Muscle of arm (tissue), 14 donors: ENCODE results near the gene YWHAG. TPM values are rescaled to one million over a fixed set of nuclear protein-coding genes. Genes with fewer than 3 reads are reported as not detected.
A peak's percentile ranks its signal among the peaks of the same experiment; 100 is the strongest.
"Not testable (repeated sequence)": the region's sequence is repeated elsewhere in the genome, so short reads cannot be mapped to it uniquely, and the experiment has no call there.

Experiments
- DNase-seq: peaks from one replicate; pipeline ENCODE4 v3.0.0-alpha.2; 2013
- long read RNA-seq, 11 donors: transcript quantifications; one replicate each; lab custom pipeline, GENCODE V29; 2026
- polyA plus RNA-seq, 12 donors: library from polyadenylated mRNA; unstranded; fragments of 120-200 nt; gene quantifications; one replicate each; pipeline ENCODE4 v1.2.1, GENCODE V29; 2013; ENCODE audit not compliant: insufficient read length in 12 of 12

YWHAG gene
- 100 to 1,000 TPM; 102 to 201 (median 181) TPM for polyA plus RNA-seq
- long read RNA-seq, donor 1, transcript YWHAG-201 (2 exons, 3,750 nt), result major isoform, 54 of 54 reads
- long read RNA-seq, donor 1, partial matches to known transcripts, result 0 of 54 reads
- long read RNA-seq, donor 1, other reads (novel, unspliced or antisense), result 0 of 54 reads
- long read RNA-seq, donor 2, transcript YWHAG-201 (2 exons, 3,750 nt), result major isoform, 89 of 89 reads
- long read RNA-seq, donor 2, partial matches to known transcripts, result 0 of 89 reads
- long read RNA-seq, donor 2, other reads (novel, unspliced or antisense), result 0 of 89 reads
- long read RNA-seq, donor 3, transcript YWHAG-201 (2 exons, 3,750 nt), result major isoform, 46 of 53 reads
- long read RNA-seq, donor 3, partial matches to known transcripts, result 7 of 53 reads
- long read RNA-seq, donor 3, other reads (novel, unspliced or antisense), result 0 of 53 reads
- long read RNA-seq, donor 4, transcript YWHAG-201 (2 exons, 3,750 nt), result major isoform, 38 of 101 reads
- long read RNA-seq, donor 4, partial matches to known transcripts, result 63 of 101 reads
- long read RNA-seq, donor 4, other reads (novel, unspliced or antisense), result 0 of 101 reads
- long read RNA-seq, donor 5, transcript YWHAG-201 (2 exons, 3,750 nt), result major isoform, 80 of 371 reads
- long read RNA-seq, donor 5, partial matches to known transcripts, result 291 of 371 reads
- long read RNA-seq, donor 5, other reads (novel, unspliced or antisense), result 0 of 371 reads
- long read RNA-seq, donor 6, transcript YWHAG-201 (2 exons, 3,750 nt), result major isoform, 33 of 33 reads
- long read RNA-seq, donor 6, partial matches to known transcripts, result 0 of 33 reads
- long read RNA-seq, donor 6, other reads (novel, unspliced or antisense), result 0 of 33 reads
- long read RNA-seq, donor 7, transcript YWHAG-201 (2 exons, 3,750 nt), result major isoform, 21 of 21 reads
- long read RNA-seq, donor 7, partial matches to known transcripts, result 0 of 21 reads
- long read RNA-seq, donor 7, other reads (novel, unspliced or antisense), result 0 of 21 reads
- long read RNA-seq, donor 8, transcript YWHAG-201 (2 exons, 3,750 nt), result major isoform, 73 of 282 reads
- long read RNA-seq, donor 8, partial matches to known transcripts, result 209 of 282 reads
- long read RNA-seq, donor 8, other reads (novel, unspliced or antisense), result 0 of 282 reads
- long read RNA-seq, donor 9, transcript YWHAG-201 (2 exons, 3,750 nt), result major isoform, 50 of 50 reads
- long read RNA-seq, donor 9, partial matches to known transcripts, result 0 of 50 reads
- long read RNA-seq, donor 9, other reads (novel, unspliced or antisense), result 0 of 50 reads
- long read RNA-seq, donor 10, transcript YWHAG-201 (2 exons, 3,750 nt), result major isoform, 83 of 83 reads
- long read RNA-seq, donor 10, partial matches to known transcripts, result 0 of 83 reads
- long read RNA-seq, donor 10, other reads (novel, unspliced or antisense), result 0 of 83 reads
- long read RNA-seq, donor 11, transcript YWHAG-201 (2 exons, 3,750 nt), result major isoform, 64 of 64 reads
- long read RNA-seq, donor 11, partial matches to known transcripts, result 0 of 64 reads
- long read RNA-seq, donor 11, other reads (novel, unspliced or antisense), result 0 of 64 reads

- peak; percentile 90 for DNase-seq
Measured at GRCh38 chr7:76358481-76359110, at the start of gene YWHAG. Gene YWHAG, minus strand, starts transcription at chr7:76358991. Its CDS starts 183 bp downstream, at chr7:76358808.

- no peak for DNase-seq
Measured at GRCh38 chr7:76408121-76408560, 49.4 kb upstream of the YWHAG start.

GRCh38 chr7:76407718-76408117, 48.9 kb upstream of the YWHAG start:
- no peak for DNase-seq

- no peak for DNase-seq
Measured at GRCh38 chr7:76405738-76406137, 46.9 kb upstream of the YWHAG start.

- no peak for DNase-seq
Measured at GRCh38 chr7:76403780-76404494, 45.1 kb upstream of the YWHAG start.

GRCh38 chr7:76403097-76403496, 44.3 kb upstream of the YWHAG start:
- DNase-seq, result not testable (repeated sequence)

GRCh38 chr7:76400248-76400647, 41.5 kb upstream of the YWHAG start:
- DNase-seq, result no peak

- peak; percentile 60 for DNase-seq
Measured at GRCh38 chr7:76397409-76398183, 38.8 kb upstream of the YWHAG start.

GRCh38 chr7:76396864-76397263, 38.1 kb upstream of the YWHAG start:
- no peak for DNase-seq

- DNase-seq, result no peak
Measured at GRCh38 chr7:76395965-76396726, 37.4 kb upstream of the YWHAG start.

GRCh38 chr7:76395605-76395964, 36.8 kb upstream of the YWHAG start:
- DNase-seq, result not testable (repeated sequence)

- no peak for DNase-seq
Measured at GRCh38 chr7:76394957-76395356, 36.2 kb upstream of the YWHAG start.

GRCh38 chr7:76393116-76394031, 34.6 kb upstream of the YWHAG start:
- peak; percentile 94 for DNase-seq

- DNase-seq, result no peak
Measured at GRCh38 chr7:76392531-76393115, 33.8 kb upstream of the YWHAG start.

- DNase-seq, result no peak
Measured at GRCh38 chr7:76390092-76390491, 31.3 kb upstream of the YWHAG start.

GRCh38 chr7:76387789-76388188, 29.0 kb upstream of the YWHAG start:
- DNase-seq, result not testable (repeated sequence)
